ENCODE data around the gene GNG12.

Gene GNG12

GRCh38 chr1:67812226-67812625, 21.0 kb downstream of the GNG12 start:
- no peak for DNase-seq

GRCh38 chr1:67811781-67812180, 21.5 kb downstream of the GNG12 start:
- DNase-seq, result no peak

GRCh38 chr1:67809887-67810286, 23.4 kb downstream of the GNG12 start:
- DNase-seq, result no peak

- no peak for DNase-seq
Observed at GRCh38 chr1:67807282-67807681, 26.0 kb downstream of the GNG12 start.

DNA sequence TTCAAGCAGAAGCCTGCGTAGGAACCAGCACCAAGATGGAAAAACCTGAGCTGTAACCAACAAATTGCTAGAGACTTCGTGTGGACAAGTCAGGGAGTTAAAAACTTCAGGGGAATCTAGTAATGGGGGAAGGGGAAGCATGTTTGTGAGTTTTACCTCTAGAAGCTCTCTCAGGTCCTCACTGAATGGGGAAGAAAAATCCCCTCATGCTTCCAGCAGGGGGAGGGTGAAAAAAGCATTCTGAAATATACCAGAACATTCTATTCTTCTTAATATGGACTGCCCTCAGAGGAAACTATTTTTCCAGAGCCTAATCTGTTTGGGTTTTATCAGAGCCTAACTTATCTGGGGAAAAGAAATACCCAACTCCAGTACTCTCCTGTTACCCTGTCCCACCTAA, 28.6 kb downstream of the GNG12 start:
- no peak for DNase-seq

GRCh38 chr1:67803380-67804279, 29.6 kb downstream of the GNG12 start:
- no peak for DNase-seq

- DNase-seq, result no peak
Observed at GRCh38 chr1:67802565-67802964, 30.7 kb downstream of the GNG12 start.

- no peak for DNase-seq
Observed at GRCh38 chr1:67801903-67802302, 31.4 kb downstream of the GNG12 start.

DNA sequence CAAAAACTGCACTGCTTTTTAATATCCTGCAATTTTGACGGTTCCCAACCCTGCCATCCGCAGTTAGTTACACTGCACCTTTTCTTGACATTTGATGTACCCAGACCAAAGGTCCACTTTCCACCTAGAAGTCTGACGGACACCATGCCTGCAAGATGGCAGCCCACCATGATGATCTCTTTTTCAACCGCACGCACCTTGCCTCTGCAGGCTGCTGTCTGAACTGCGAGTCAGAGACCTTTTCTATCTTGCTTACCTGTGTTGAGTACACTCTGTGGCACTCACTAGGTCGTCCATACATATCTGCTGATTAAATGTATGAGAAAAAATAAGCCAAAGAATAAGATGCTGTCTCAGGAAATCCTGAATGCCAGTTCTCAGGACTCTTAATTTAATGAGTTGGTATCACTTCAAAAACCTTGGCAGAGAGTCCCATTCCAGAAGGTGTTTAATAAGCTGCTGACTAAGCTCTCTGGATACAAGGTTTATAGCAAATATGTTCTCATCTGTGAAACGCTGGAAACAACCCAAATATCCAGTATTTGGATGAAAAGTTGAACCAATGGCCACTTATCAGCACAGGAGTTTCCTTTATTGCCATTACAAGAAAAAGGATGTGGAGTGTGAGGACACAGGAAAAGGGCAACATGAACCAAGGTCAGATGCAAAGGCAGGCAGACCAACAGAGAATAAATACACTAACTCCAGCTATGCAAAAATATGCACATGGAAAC, 37.9 kb downstream of the GNG12 start:
- no peak for DNase-seq

- no peak for DNase-seq
Observed at GRCh38 chr1:67793562-67793961, 39.7 kb downstream of the GNG12 start.

DNA sequence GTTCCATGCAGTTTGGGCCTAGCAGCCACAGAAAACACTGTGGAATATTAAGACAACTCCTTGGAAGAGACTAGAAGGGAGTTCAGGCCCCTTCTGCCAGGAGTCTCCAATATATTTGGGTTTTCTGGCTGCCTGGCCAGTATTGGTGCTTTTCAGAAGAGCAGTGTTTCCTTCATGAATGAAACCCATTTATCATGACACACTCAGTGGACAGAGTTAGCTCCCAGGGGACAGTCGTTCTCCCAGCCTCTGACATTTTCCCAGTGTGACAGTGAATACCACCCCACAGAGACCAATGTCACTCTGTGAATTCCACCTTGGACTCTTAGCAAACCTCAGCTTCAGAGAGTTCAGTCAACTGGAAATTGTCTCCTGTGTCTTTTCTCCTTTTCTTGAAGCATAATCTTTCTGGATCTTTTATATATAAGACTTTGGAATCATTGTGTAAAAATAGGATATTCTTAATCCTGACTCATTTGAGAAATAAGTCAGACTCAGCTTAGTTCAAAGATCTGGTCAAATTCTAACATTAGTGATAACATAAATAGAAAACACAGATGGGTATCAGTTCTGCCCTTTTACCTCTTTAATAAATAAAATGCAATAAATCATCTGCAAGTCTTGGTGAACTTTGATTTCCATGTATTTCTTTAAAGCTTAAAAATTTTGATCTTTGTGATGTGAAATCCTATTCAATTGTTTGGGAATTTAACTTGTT, 40.4 kb downstream of the GNG12 start:
- no peak for DNase-seq

DNA sequence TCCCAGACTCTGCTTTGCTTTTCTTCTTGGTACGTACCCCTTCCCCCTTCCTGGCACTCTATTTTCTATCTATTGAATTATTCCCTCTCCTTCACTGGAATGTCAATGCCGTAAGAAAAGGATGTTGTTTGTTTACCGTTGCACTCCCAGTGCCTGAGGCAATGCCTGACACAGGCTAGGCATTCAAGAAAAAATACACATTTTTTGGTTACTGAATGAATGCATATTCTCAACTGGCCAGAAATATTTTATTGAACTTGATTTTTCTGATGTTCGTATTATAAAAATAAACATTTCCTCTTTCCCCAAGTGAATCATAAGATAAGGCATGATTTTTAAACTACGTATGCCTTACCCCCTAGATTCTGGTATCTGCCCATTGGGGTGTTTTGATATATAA, 41.2 kb downstream of the GNG12 start:
- DNase-seq, result no peak

- no peak for DNase-seq
Observed at GRCh38 chr1:67791686-67792085, 41.6 kb downstream of the GNG12 start.

- DNase-seq, result no peak
Observed at GRCh38 chr1:67791261-67791660, 42.0 kb downstream of the GNG12 start.

DNA sequence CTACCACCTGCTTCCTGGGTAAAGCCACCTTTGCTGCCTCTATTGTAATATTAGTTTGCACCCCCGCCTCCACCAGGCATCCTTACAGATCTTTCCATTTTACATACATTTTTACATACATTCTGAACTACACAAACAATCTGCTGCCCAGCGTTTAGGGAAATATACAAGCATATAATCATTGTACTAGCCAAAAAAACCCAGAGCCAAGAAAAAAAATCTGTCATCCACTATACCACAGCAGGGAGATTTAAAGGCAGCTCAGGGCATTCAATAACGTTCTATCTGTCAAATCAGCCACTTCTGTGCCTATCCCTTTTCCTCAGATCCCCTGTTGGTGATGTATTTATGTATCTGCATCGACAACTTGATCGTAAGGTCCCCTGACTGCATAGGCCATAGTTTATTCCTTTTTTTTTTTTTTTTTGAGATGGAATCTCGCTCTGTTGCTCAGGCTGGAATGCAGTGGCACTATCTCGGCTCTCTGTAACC, 43.0 kb downstream of the GNG12 start:
- no peak for DNase-seq

DNA sequence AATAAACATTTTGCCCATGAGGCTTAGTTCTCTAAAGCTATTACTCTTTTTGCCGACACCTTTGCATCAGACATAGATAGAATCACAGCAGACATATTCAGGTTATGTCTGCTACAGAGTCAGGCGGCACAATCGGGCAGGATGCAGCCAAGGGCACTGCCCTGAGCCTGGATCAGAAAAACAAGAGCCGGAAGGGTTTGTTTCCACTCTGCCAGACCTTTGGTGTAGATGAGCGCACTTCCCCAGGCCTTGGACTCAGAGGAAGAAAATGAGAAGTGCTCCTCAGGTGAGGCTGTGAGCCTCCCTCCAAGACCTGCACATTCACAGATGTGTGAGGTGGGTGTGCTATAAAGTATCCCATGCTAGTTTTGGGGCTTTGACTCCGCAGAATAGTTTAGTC, 43.7 kb downstream of the GNG12 start:
- DNase-seq, result no peak

DNA sequence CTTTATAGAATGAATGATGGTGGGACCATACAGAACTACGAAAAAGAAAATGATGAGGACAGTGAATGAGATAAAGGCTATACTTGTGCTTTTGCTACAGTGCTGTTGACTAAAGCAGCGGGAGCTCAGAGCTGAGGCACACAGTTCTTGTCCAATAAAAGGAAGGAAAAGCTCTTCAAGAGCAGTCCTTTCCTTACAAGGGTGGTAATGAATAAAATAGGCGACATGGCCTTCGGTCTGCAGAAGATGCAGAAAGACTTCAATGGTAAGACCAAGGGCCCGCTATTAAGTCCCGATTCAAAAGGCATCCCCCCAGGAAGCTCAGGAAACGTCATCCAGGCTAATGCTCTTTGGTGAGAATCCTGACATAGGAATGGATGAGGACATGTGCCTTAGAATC, 44.4 kb downstream of the GNG12 start:
- no peak for DNase-seq

GRCh38 chr1:67788238-67788790, 45.0 kb downstream of the GNG12 start:
- DNase-seq, result no peak

DNA sequence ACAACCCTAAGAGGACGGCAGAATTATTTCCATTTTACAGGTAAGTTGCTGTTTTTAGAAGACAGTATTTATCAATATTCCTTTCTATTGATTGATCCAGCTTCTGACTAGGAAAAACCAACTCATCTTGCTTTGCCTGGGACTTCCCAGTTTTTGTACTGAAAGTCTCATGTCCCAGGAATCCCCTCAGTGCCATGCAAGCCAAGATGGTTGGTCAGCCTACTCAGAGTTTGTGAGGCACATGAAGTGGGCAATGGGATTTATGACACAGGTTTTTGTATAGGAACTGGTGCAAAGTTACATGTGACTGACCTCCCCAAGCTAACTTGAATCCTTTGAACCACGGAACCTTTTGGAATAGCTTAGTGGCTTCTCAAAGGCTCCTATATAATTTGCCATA, 45.5 kb downstream of the GNG12 start:
- DNase-seq, result no peak

DNA sequence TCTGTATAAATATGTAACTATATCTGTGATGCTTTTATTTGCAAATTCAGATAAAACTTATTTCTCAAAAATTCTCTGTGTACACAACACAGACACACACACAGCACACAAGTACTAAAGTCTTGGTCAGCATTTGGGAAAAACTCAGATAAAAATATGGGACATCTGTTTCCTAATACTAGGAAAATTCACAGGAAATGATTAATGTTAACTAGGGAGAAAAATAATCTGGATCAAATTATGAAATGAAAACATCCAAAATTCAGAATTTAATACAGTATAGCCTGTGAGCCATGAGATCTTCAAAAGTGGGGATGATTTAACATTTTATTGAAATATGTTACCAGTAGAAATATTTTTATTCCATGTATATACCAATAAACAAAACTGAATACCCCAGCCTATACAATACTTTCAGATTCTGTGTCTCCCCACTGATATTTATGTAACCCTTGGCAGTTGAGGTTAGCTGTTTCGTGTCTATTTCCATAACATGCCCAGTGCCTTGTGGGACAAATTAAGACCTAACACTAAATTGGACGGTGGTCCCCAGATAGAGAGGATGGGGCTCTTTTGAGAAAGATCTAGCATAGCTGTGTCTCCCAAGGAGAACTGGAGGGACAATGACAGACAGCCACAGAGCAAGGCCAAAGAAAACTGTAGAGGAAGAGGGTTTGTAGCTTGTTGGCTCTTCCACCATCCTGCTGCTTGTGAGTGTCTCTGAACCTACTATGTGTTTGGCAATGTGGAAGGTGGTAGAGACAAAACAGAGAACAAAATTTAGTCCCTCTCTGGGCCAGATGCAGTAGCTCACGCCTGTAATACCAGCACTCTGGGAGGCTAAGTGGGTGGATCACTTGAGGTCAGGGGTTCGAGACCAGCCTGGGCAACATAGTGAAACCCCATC, 47.2 kb downstream of the GNG12 start:
- DNase-seq, result no peak

DNA sequence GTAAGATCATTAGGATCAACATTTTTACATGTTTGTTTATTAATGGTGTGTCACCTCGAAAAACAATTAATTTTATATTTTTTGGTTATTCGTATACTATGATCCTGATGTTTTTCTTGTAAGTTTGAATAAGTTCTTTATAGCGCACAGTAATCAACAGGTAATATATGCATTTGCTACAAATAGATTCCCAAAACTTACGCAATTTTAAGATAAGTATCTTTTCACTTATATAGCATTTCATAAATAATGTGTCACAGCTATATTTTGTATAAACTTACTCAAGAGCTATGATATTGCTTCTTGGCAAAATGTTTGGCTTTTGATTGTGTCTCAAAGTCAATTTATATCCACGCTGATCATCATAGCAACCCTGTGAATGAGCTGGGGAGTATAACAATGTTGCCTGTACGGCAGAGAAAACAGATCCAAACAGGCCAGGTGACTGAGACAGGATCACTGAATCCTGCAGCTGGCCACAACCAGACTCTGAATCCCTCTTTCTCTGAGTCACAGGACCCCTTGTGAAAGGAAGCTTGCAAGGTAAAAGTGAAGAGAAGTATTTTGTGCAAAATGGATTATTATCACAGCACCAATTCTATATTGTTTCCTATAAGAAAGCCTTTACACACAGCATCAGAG, 48.6 kb downstream of the GNG12 start:
- no peak for DNase-seq

DNA sequence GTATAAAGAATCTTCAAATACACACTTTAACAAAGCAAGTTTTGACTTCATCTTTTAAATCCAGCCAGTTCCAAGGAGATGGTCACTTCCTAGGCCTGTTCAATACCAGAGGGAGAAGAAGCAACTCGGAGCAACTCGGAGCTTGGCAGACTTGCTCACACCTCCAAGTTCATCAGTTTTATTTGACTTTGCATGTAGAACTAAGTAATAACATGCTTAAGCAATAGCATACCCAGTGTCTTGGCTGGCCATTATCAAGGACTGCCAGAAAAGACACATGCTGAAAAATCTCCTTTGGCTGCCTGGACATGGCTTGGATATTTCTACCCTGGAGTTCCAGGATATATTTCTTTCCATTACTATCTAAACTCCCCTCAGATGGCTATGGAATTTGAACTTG, 52.6 kb downstream of the GNG12 start:
- no peak for DNase-seq

Measured in NCI-H1930 (cell line).